ENCODE data around the gene LINGO3.

- no peak for TF ChIP-seq CTCF (tag by site-specific recombination; IDR thresholded peaks at IDR 0.05)
- TF ChIP-seq ZBTB7A (tag by site-specific recombination; IDR thresholded peaks at IDR 0.05; ENCODE audit: low read depth), result no peak
- no peak for TF ChIP-seq ZNF580 (tag by site-specific recombination; IDR thresholded peaks at IDR 0.05)
- TF ChIP-seq ZNF324 (tag by site-specific recombination; IDR thresholded peaks at IDR 0.05), result no peak
- TF ChIP-seq MEIS1 (CRISPR knock-in tag; IDR thresholded peaks at IDR 0.05; ENCODE audit: borderline replicate concordance), result no peak
- TF ChIP-seq GLI4 (tag by site-specific recombination; IDR thresholded peaks at IDR 0.05), result no peak
- TF ChIP-seq KLF8 (tag by site-specific recombination; IDR thresholded peaks at IDR 0.05), result no peak
- TF ChIP-seq, protein P1, sequence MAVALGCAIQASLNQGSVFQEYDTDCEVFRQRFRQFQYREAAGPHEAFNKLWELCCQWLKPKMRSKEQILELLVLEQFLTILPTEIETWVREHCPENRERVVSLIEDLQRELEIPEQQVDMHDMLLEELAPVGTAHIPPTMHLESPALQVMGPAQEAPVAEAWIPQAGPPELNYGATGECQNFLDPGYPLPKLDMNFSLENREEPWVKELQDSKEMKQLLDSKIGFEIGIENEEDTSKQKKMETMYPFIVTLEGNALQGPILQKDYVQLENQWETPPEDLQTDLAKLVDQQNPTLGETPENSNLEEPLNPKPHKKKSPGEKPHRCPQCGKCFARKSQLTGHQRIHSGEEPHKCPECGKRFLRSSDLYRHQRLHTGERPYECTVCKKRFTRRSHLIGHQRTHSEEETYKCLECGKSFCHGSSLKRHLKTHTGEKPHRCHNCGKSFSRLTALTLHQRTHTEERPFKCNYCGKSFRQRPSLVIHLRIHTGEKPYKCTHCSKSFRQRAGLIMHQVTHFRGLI (tag by site-specific recombination; IDR thresholded peaks at IDR 0.05), result no peak
- no peak for TF ChIP-seq ZNF266 (tag by site-specific recombination; IDR thresholded peaks at IDR 0.05; ENCODE audit: low read depth)
- no peak for TF ChIP-seq ZFP3 (tag by site-specific recombination; IDR thresholded peaks at IDR 0.05; ENCODE audit: low read depth)
- no peak for TF ChIP-seq ZNF621 (tag by site-specific recombination; IDR thresholded peaks at IDR 0.05)
- no peak for TF ChIP-seq TCF7L2 (IDR thresholded peaks at IDR 0.05; ENCODE audit: borderline replicate concordance, low read depth, low read length)
- TF ChIP-seq ZNF24 (tag by site-specific recombination; IDR thresholded peaks at IDR 0.05), result no peak
Measured at GRCh38 chr19:2356036-2356646, 48.2 kb upstream of the LINGO3 start.
